ENCODE data around the gene PTPRQ.

- TF ChIP-seq NCOA6 (IDR thresholded peaks at IDR 0.05) (no peak), HDAC1 (IDR thresholded peaks at IDR 0.05) (no peak)
- TF ChIP-seq, protein P1, sequence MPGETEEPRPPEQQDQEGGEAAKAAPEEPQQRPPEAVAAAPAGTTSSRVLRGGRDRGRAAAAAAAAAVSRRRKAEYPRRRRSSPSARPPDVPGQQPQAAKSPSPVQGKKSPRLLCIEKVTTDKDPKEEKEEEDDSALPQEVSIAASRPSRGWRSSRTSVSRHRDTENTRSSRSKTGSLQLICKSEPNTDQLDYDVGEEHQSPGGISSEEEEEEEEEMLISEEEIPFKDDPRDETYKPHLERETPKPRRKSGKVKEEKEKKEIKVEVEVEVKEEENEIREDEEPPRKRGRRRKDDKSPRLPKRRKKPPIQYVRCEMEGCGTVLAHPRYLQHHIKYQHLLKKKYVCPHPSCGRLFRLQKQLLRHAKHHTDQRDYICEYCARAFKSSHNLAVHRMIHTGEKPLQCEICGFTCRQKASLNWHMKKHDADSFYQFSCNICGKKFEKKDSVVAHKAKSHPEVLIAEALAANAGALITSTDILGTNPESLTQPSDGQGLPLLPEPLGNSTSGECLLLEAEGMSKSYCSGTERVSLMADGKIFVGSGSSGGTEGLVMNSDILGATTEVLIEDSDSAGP (CRISPR knock-in tag; IDR thresholded peaks at IDR 0.05), result no peak
Observed at GRCh38 chr12:80441921-80442320, 2.1 kb upstream of the PTPRQ start.

All from K562 (cell line).